GM21737 (cell line): ENCODE measurements around the gene SLC22A24.
"Not testable (repeated sequence)": the region's sequence is repeated elsewhere in the genome, so short reads cannot be mapped to it uniquely, and the experiment has no call there.

Experiments used
- ATAC-seq: cut with Tn5 transposase; IDR thresholded peaks from one replicate; pipeline ENCODE4 v1.9.1; 2021; ENCODE audit warnings: mild to moderate bottlenecking, moderate library complexity; ENCODE audit not compliant: unreplicated experiment

The SLC22A24 gene, protein sequence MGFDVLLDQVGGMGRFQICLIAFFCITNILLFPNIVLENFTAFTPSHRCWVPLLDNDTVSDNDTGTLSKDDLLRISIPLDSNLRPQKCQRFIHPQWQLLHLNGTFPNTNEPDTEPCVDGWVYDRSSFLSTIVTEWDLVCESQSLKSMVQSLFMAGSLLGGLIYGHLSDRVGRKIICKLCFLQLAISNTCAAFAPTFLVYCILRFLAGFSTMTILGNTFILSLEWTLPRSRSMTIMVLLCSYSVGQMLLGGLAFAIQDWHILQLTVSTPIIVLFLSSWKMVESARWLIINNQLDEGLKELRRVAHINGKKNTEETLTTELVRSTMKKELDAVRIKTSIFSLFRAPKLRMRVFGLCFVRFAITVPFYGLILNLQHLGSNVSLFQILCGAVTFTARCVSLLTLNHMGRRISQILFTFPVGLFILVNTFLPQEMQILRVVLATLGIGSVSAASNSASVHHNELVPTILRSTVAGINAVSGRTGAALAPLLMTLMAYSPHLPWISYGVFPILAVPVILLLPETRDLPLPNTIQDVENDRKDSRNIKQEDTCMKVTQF

DNA sequence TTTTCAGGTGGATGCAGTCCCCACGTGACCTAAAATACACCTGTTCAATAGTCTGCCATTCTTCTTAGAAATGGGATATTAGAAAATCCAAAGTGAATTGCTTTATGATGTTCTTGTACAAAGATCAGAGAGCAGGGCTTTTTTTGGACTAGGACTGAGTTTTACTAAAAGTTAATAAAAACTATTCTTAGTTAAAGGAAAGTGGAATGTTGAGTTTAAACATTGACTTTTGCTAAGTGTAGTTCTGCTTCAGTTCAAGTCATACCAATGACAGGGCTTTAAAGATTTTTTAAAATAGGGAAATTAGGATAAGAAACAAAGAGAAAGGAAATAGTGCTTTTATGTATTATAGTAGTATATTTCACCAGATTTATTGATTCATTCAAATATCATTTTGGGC lies at the start of gene SLC22A24:
TSS of gene SLC22A24 (minus strand) at position 101 of the 400 bp plus-strand sequence. CDS start 442 bp downstream, outside the sequence.
- no peak for ATAC-seq

DNA sequence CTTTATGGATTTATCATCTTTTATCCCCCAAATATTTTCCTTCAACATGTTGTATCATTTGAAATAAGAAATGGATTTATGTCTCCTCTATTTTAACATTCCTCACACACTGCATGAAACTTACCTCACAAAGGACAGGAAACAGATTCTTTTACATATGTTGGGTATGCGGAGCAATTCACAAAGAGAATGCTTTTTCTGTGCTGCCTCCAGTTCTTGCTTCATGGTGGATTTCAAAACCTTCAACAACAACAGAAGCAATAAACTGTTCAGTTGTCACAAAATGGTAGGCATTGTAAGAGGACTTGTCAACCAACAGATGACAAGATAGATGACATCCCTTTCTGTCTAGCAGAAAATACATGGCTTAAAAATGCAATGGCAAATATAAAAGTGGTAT lies 36.5 kb upstream of the SLC22A24 start:
- ATAC-seq, result no peak

DNA sequence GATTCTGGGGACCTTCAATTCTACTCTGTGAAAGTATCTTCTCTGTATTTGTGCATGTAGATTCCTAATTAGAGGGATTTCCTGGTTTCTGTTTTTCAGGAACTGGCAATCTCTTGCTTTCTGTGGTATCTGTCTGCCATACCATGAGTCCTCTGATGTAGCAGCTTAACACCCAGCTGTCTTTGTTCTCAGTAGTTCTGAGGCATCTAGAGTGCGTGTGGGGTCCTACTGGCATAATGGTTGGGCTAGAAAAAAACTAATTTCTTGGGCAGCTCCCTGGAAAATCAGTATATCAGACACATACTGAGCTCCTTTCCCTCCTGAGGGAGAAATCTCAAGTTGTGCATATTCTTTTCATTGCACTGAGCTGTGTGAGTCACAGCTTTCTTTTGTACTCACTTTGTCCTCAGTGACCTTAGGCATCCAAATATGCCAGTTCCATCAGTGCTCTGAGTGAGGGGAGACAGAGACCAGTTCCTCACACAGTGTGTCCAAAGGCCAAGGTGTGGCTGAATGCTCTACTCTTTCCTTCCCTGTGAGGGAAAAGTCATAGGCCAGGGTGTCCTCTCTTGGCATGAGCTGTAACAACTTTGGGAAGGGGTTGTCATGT lies 35.5 kb upstream of the SLC22A24 start:
- no peak for ATAC-seq

DNA sequence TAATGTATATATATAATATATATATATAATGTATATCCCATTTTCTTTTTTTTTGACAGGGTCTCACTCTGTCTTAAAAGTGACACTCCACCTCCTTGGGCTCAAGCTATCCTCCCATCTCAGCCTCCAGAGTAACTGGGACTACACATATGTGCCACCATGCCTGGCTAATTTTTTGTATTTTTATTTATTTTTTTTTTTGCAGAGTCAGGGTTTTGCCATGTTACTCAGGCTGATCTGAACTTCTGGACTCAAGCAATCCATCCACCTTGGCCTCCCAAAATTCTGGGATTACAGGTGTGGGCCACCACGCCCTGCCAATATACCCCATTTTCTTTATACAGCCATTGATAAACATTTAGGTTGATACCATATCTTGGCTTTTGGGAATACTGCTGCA lies 33.9 kb upstream of the SLC22A24 start:
- ATAC-seq, result no peak

DNA sequence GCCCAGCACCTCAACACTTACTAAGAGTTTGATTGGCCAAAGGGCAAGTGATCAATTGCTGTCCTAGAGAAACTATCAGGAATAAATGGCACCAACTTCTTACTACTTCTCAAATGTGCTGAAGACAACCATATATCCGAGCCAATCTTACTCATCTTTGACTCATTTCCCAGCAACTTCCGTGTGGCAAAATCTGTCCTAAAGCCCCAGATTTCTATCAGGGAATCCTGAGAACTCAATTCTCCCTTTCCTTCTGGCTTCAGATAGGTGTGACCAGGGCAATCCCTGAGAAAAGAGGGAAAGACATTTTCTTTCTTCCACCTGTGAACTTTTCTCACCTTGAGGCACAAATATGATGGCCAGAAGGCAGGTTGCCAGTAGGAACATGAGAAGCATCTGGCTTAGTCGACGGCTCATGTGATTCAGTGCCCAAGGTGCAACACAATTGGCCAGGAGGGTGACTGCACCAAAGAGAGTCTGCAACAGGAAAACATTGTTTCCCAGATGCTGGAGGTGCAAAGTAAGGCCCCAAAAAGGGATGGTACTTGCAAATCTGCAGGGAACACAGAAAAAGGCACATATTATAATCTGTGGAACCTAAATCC lies 21.8 kb upstream of the SLC22A24 start:
- no peak for ATAC-seq

DNA sequence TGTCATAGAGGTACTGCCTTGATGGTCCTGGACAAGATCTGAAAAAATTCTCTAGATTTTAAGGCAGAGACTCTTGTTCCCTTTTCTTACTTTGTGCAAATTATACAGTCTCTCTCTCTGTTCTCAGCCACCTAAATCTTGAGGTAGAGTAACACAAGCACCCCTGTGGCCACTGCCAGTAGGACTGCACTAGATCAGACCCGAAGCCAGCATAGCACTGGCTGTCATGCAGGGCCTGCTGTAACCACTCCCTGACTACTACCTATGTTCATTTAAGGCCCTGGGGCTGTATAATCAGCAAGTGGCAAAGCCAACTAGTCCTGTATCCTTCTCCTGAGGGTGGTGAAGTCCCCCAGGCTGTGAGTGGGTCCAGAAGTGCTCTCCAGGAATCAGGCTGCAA lies 11.8 kb upstream of the SLC22A24 start:
- no peak for ATAC-seq

DNA sequence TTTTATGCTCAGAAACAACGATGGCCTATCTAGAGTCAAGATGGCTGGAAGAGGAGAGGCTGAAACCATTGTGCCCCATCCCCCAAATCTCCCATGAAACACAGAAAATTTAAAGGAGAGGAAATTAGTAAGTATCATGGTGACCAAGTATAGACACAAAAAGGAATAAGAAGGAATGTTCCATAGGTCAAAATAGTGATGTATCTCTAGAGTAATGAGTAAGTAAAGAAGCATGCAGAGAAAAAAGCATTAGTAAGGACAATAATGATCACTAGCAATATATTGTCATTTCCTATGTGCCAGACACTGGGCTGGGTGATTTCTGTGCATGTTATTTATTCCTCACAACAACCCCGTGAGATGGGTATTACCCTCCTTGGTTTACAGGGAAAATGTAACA lies 2.6 kb upstream of the SLC22A24 start:
- ATAC-seq, result no peak

DNA sequence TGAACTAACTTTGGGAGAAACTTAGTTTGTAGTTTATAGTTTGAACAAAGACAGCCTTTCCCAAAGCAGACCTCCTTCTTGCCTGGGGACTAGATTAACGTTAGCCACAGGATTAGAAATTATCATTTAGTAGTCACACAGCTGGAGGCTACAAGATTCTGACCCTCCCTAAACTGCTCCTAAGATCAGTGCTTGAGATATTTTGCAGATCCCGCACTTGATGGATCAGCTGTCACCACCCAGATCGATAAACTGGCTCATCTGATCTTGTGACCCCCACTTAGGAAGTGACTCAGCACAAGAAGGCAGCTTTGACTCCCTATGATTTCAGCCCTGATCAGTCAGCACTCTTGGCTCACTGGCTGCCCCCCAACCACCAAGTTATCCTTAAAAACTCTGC lies 1.6 kb downstream of the SLC22A24 start:
- no peak for ATAC-seq

DNA sequence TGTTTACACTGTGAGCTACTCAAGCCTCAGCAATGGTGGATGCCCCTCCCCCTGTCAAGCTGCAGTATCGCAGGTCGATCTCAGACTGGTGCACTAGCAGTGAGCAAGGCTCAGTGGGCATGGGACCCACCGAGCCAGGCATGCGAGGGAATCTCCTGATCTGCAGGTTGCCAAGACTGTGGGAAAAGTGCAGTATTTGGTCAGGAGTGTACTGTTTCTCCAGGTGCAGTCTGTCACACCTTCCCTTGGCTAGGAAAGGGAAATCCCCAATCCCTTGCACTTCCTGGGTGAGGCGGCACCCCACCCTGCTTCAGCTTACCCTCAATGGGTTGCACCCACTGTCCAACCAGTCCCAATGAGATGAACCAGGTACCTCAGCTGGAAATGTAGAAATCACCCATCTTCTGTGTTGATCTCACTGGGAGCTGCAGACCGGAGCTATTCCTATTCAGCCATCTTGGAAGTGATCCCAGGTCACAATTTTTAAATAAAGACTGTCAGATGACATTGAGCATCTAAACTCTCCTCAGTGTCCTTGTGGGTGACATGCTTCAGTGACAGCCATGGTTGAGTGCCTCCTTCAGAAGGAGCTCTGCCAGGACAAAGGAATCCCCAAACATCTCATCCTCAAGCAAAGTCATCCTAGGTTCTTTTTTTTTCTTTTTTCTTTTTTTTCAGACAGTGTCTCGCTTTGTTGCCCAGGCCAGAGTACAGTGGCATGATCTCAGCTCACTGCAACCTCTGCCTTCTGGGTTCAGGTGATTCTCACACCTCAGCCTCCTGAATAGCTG lies 10.8 kb downstream of the SLC22A24 start:
- no peak for ATAC-seq

DNA sequence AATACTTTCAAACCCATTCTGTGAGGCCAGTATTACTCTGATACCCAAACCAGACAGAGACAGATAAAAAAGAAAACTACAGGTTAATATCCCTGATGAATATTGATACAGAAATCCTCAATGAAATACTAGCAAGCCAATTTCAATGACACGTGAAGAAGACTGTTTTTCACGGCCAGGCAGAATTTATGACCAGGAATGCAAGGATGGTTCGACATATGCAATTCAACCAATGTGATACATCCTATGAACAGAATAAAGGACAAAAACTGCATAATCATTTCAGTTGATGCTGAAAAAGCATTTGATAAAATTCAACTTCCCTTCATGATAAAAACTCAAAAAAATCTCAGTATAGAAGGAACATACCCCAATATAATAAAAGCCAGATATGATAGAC lies 44.5 kb downstream of the SLC22A24 start:
- no peak for ATAC-seq

DNA sequence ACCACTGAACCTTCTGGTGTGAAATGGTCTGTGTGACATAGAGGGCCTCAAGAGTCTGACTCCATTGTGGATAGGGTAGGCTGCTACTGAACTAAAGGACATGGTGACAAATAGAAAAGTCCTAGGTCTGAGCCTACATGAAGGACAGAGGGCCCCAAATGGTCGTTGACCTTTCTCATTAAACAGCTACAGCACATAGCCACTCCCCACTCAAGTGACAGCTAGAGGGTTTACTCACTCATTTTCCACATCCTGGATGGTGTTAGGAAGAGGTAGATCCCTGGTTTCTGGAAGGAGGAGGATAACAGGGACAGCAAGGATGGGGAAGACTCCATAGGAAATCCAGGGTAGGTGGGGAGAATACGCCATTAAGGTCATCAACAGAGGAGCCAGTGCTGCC lies 63.3 kb downstream of the SLC22A24 start:
- ATAC-seq, result no peak

DNA sequence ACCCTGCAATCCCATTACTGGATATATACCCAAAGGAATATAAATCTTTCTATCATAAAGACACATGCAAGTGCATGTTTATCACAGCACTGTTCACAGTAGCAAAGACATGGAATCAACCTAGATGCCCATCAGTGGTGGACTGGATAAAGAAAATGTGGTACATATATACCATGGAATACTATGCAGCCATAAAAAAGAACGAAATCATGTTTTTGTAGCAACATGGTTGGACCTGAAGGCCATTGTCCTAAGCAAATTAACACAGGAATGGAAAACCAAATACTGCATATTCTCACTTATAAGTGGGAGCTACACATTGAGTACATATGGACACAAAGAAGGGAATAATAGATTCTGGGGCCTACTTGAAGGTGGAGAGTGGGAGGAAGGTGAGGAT lies 97.8 kb downstream of the SLC22A24 start:
- ATAC-seq, result not testable (repeated sequence)

DNA sequence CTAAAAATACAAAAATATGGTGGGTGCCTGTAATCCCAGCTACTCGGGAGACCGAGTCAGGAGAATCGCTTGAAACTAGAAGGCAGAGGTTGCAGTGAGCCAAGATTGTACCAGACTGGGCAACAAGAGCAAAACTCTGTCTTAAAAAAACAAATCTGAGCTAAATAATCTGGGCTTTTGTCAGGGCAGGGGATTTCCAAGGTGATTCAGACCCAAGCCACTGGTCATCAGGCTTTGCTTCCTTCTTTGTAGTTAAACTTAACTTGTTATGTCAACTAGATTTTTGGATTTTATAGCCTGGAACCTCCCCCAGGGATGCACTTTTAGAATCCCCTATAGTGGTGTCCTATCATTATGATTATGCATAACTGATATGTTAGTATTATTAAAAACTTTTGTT lies 101.4 kb downstream of the SLC22A24 start:
- ATAC-seq, result no peak

DNA sequence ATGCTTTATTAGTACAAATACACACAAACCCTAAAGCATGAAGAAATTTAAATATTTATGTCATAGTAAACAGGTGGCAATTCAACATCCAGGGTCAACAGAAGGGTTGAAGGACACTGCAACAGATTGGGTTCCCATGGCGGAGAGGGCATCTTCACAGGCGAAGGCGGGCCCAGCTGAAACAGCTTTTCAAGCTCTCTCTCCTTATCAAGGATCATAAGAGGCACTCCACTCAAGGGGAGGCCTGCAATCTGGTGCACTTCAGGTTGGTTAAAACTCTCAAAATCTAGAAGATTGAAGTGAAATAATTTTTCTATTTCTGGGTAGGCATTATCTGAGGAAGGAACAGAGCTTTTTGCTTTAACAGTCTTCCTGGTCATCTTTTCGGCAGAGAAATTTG lies 111.6 kb downstream of the SLC22A24 start:
- no peak for ATAC-seq
